ENCODE results near the gene MORN1. TPM values are rescaled to one million over a fixed set of nuclear protein-coding genes. Genes with fewer than 3 reads are reported as not detected.

The MORN1 gene
- total and polyA plus RNA-seq, 2 experiments from 2014 or later = 4.8 to 11.1 TPM

- no peak for ATAC-seq
- Mint-ChIP-seq H3K27me3 (ENCODE audit: insufficient read depth, low read depth, poor library complexity) (peaks cover 7% of the 10 kb centered on the region), H3K36me3 (ENCODE audit: low read depth) (no peaks in the 10 kb centered on the region), H3K27ac (no peak overlapping the region), H3K4me1 (no peaks in the 10 kb centered on the region), H3K4me3 (no peak overlapping the region), H3K9me3 (peaks cover 12% of the 10 kb centered on the region; the same call in 2 of the 3 replicates)
- no peak overlapping the region for H2AFZ ChIP-seq
- H3K79me2 ChIP-seq (replicated peaks; ENCODE audit: insufficient read depth) = no peaks in the 10 kb centered on the region
- TF ChIP-seq CTCF (conservative IDR thresholded peaks at IDR 0.05; ENCODE audit: low read depth in 2 of 2) = no peak
- no peak for TF ChIP-seq NANOG (IDR thresholded peaks at IDR 0.05; ENCODE audit: borderline replicate concordance)
- TF ChIP-seq STAT1 (IDR thresholded peaks at IDR 0.05; ENCODE audit: unreplicated experiment) = no peak
- no peak for TF ChIP-seq REST (IDR thresholded peaks at IDR 0.05; ENCODE audit: unreplicated experiment)
- no peak for TF ChIP-seq EZH2 (IDR thresholded peaks at IDR 0.05; ENCODE audit: low read depth, unreplicated experiment)
- TF ChIP-seq ZNF331 (CRISPR knock-in tag; IDR thresholded peaks at IDR 0.05; ENCODE audit: low read depth) = no peak
- TF ChIP-seq ZNF462 (CRISPR knock-in tag; IDR thresholded peaks at IDR 0.05) = no peak
- no peak for TF ChIP-seq ZNF114 (CRISPR knock-in tag; IDR thresholded peaks at IDR 0.05)
- no peak for TF ChIP-seq POLR2AphosphoS5 (IDR thresholded peaks at IDR 0.05; ENCODE audit: low read depth)
- DNase-seq (ENCODE audit: low spot score) = no peak
- no peak overlapping the region for H3K27ac ChIP-seq (ENCODE audit: low read depth)
- no peaks in the 10 kb centered on the region for H3F3A ChIP-seq (replicated peaks; ENCODE audit: low read depth)
- H4K20me1 ChIP-seq (replicated peaks; ENCODE audit: insufficient read depth) = no peaks in the 10 kb centered on the region
- no peaks in the 10 kb centered on the region for H3K4me1 ChIP-seq (ENCODE audit: insufficient read depth)
- no peak overlapping the region for H3K4me3 ChIP-seq
- H3K9me2 ChIP-seq (ENCODE audit: insufficient read depth) = no peaks in the 10 kb centered on the region
- no peaks in the 10 kb centered on the region for H3K27me3 ChIP-seq (ENCODE audit: insufficient read depth)
- no peaks in the 10 kb centered on the region for H3K36me3 ChIP-seq (ENCODE audit: insufficient read depth)
- no peak overlapping the region for H3K4me2 ChIP-seq
Measured at GRCh38 chr1:2431103-2431502, 39.7 kb upstream of the MORN1 start.

Data from GM23338 (cell line).